ENCODE measurements around the gene CSF2RB.

DNA sequence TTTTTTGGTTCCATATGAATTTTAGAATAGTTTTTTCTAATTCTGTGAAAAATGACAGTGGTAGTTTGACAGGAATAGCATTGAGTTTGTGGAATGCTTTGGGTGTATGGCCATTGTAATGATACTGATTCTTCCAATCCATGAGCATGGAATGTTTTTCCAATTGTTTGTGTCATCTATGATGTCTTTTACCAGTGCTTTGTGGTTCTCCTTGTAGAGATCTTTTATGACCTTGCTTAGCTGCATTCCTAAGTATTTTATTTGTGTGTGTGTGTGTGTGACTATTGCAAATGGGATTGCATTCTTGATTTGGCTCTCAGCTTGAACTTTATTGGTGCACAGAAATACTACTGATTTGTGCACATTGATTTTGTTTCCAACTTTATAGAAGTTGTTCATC lies 3.0 kb upstream of the CSF2RB start:
- TF ChIP-seq POLR2A (IDR thresholded peaks at IDR 0.05; ENCODE audit: low read depth, low read length) (no peak), TAF1 (IDR thresholded peaks at IDR 0.05; ENCODE audit: borderline replicate concordance, low read depth, low read length) (no peak), POLR2AphosphoS5 (IDR thresholded peaks at IDR 0.05; ENCODE audit: low read depth, low read length) (no peak)

All from GM12892 (cell line).